ENCODE measurements around the gene ASB13. TPM values are rescaled to one million over a fixed set of nuclear protein-coding genes. Genes with fewer than 3 reads are reported as not detected.

The ASB13 gene
- total and polyA plus RNA-seq, 2 of the 13 experiments (the other 11 are each of a cell fraction or from before 2014, with no cell fraction given) = 9.3 to 15.4 TPM

GRCh38 chr10:5609952-5610616, 56.3 kb downstream of the ASB13 start:
- H2AFZ ChIP-seq (ENCODE audit: low read length) = no peak overlapping the region
- no peaks in the 10 kb centered on the region for H3K36me3 ChIP-seq (replicated peaks in 1 of 2; ENCODE audit: control insufficient read depth in 1 of 2, insufficient read depth in 2 of 2, low read length in 2 of 2)
- H3K9me3 ChIP-seq (ENCODE audit: low read length) = no peaks in the 10 kb centered on the region
- POLR2A ChIA-PET = interaction anchor here (2.4 kb wide), 1 partner anchor 164 kb away, joined by 10 read pairs; no protein-coding TSS in a partner anchor
- intact Hi-C loops (cut with micrococcal nuclease; ENCODE audit: unreplicated experiment) = no loop called here
- H3K79me2 ChIP-seq (ENCODE audit: insufficient read depth, low read length) = no peaks in the 10 kb centered on the region
- H3K4me3 ChIP-seq (replicated peaks in 1 of 3; ENCODE audit: insufficient read depth in 1 of 3, low read depth in 2 of 3, low read length in 3 of 3) = peak overlapping the region in 1 of 3 experiments; percentile 29; a peak in 2 of 6 replicates
- BruUV-seq (replicated peaks) = no TSS peak
- 45% methylated on average over 8 of the region's 11 CpGs for WGBS (ENCODE audit: low lambda C conversion rate)
- H4K20me1 ChIP-seq (ENCODE audit: insufficient read depth, low read length) = no peaks in the 10 kb centered on the region
- no peak for ATAC-seq
- H3K27ac ChIP-seq (ENCODE audit: extremely low read length, insufficient read depth, low read length) = no peak overlapping the region
- DNase-seq (ENCODE audit: low spot score) = no peak
- CTCF ChIA-PET (ENCODE audit: low intra/inter-chr PET ratio, low total read pairs) = no interaction called here
- peaks cover 83% of the 10 kb centered on the region for H3K4me1 ChIP-seq (ENCODE audit: insufficient read depth, low read length)
- in situ Hi-C loops (cut with HindIII; ENCODE audit: extremely low pct_ligation_motif_present, low pct_unique_long_range_greater_than_20kb) = loop anchor here (25.0 kb wide), 1 partner anchor 798 kb away; no protein-coding TSS in a partner anchor
- no peak for FAIRE-seq
- no peaks in the 10 kb centered on the region for H3K27me3 ChIP-seq (ENCODE audit: control insufficient read depth in 1 of 2, insufficient read depth in 2 of 2, low read length in 2 of 2)
- H3K9ac ChIP-seq (ENCODE audit: insufficient read depth, low read depth, low read length) = no peak overlapping the region; the same call in 1 of the 2 replicates
- H3K4me2 ChIP-seq (ENCODE audit: low read depth, low read length) = peak overlapping the region; percentile 66
- TF ChIP-seq TEAD3 (CRISPR knock-in tag; optimal IDR thresholded peaks at IDR 0.05; ENCODE audit: borderline replicate concordance) (peak; percentile 19), ZNF709 (CRISPR knock-in tag; IDR thresholded peaks at IDR 0.05) (0 out of 2 replicates have a peak, but pooled peaks have one; percentile 31), ZNF576 (CRISPR knock-in tag; IDR thresholded peaks at IDR 0.05) (no peak), RFXAP (CRISPR knock-in tag; IDR thresholded peaks at IDR 0.05; ENCODE audit: borderline replicate concordance) (no peak), ZBTB40 (IDR thresholded peaks at IDR 0.05) (no peak), ZBTB40 (CRISPR knock-in tag; IDR thresholded peaks at IDR 0.05) (no peak), ZNF512 (CRISPR knock-in tag; IDR thresholded peaks at IDR 0.05) (peak; percentile 99; the same call in 1 of the 2 replicates), GABPB1 (CRISPR knock-in tag; IDR thresholded peaks at IDR 0.05) (no peak), ZNF33A (CRISPR knock-in tag; IDR thresholded peaks at IDR 0.05; ENCODE audit: borderline replicate concordance) (no peak), STAG1 (CRISPR knock-in tag; IDR thresholded peaks at IDR 0.05) (no peak), TEF (CRISPR knock-in tag; IDR thresholded peaks at IDR 0.05) (no peak), ZSCAN31 (CRISPR knock-in tag; IDR thresholded peaks at IDR 0.05; ENCODE audit: low read depth) (no peak), ZNF768 (CRISPR knock-in tag; IDR thresholded peaks at IDR 0.05) (no peak)
